Stimulated activated CD4-positive, alpha-beta T cell treated with anti-CD3 and anti-CD28 coated beads, Interleukin-2, amount 100 ng/mL, for 24 hours (primary cell): ENCODE results near the gene PIK3CB.
"Not testable (repeated sequence)": the region's sequence is repeated elsewhere in the genome, so short reads cannot be mapped to it uniquely, and the experiment has no call there.

Experiments
- DNase-seq, 2 donors: peaks; one replicate each; pipeline ENCODE4 v3.0.0-alpha.2; 2020

PIK3CB gene

DNA sequence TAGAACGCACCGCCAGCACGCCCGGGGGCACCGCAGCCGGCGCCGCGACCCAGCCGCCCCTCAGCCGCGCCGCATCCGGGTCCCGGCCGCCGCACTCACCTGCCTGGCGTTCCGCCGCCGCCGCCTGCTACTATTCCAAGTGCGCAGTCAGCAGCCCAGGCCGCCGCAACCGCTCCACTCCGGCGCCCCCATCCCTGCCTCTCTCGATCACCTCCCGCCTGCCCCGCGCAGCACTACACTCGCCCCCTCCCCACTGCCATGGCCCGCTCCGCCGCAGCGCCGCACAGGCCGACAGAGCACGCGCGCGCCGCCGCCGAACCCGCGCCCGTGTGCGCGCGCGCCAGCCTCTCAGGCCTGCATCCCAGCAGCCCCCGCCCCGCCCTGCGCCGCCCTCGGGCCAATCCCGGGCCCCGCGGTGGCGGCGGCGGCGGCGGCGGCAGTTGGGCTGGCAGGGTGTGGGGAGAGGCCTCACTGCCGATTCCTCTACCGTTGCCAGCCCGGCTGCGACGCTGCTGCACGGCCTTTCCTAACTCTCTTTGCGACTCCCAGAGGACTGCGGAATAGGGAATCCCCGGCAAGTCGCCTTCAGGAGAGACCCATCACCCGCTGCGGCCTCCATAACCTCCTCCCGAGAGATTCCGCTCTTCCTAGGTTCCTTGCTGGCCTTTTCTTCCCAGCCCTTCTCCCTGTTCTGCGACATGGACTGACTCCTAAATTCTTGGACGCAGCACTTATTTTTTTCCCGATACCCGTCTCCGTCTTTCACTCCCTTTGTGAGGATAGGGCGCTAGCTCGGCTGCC lies at the start of gene PIK3CB:
TSS of gene PIK3CB (minus strand) at position 333 of the 801 bp plus-strand sequence. CDS start 75,585 bp downstream, outside the sequence.
- DNase-seq = peak; percentile 90 to 92

DNA sequence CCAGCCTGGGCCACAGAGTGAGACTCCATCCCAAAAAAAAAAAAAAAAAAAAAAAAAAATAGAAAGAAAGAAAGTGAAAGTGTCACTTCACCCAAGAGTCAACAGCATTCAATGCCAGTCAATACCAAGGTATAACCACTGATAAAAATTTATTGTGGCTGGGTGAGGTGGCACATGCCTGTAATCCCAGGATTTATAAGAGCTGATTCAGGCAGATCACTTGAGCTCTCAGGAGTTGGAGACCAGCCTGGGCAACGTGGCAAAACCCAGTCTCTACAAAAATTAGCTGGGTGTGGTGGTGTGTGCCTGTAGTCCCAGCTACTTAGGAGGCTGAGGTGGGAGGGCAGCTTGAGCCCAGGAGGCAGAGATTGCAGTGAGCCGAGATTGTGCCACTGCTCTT lies 46.5 kb upstream of the PIK3CB start:
- no peak for DNase-seq

DNA sequence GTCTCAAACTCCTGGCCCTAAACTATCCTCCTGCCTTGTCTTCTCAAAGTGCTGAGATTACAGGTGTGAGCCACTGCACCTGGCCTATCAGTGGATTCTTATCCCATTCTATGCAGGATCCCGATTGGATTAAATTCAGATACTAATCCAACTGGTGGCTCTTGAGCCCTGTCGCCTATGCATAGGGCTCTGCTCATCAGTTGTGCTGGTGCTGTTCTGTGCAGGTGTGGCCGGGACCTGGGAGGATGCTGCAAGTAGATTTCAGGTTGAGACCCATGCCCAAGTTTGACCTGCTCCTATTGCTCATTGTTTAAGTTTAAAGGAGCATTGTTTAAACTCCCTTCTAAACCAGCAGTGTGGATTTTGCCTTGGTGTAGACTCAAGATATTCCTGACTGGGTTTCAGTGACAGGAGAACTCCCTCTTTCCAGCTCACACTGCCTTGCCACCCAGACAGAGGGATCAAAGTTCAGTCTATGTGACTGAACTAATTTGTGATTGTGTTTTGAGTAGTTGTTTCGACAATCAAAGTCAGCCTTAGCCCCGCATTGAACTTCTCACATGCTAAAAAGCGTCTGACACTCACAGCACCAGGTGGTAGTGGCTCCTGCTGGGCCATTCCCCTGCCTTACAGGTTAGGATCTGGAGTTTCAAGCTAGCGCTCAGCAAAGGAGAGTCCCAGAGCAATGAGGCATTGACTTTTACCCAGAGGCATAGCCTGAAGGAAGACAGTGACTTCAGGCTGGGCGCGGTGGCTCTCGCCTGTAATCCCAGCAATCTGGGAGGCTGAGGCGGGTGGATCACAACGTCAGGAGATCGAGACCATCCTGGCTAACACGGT lies 45.0 kb upstream of the PIK3CB start:
- DNase-seq = no peak

DNA sequence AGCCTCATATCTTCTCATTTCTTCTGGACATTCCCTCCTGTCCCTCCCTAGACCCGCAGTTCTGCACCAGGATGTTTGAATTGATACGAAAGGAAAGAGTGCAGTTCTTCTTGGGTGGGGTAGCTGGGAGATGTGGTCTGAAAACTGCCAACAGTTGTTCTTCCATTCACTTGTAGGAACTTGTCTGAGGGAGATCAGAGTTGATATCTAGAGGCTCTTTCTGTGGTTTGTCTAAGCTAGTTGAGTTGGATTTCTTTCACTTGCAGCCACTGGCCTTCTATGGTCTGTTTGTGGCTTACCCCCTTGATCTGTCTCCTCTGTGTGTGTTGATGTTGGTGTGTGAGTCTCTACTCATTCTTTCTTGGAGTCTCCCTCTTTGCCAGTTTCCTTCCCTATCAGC lies 42.5 kb upstream of the PIK3CB start:
- DNase-seq = no peak

DNA sequence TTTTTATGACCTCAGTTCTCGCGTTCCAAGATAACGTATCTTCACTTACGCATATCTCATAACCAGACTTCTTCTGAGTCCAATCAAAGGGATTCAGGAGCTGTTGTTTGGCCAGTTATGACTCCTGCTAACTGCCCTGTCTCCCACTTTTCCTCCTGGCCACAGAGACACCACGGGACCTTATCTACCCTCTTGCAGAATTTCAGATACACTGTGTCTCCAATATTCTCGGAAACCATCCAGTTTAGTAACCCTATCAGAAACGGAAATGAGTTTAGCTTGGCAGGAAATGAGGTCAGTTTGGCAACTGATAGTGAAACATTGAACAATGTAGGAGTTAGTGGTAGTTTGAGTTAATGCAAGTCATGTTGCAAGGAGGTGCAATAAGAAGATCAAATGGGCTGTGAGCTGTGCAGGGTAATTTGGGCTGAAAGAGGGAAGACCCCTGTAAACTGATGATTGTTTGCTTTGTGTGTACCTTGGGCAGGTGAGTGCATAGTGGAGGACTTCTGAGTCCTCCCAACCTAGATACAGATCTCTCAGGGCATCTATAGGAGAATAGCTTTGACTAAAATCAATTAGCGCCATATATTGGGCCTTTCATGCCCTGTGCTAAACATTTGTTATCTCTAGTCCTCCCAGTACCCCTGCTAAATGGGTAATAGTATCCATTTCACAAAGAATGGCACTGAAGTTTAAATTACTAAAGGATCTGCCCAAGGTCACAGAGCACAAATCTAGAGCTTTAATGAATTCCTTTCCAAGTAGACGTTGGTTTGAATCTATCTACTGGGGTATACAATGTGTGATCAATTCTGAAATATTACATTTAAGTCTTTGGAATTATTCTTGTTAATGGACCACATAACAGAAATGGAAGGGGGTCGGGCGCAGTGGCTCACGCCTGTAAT lies 41.3 kb upstream of the PIK3CB start:
- no peak for DNase-seq

DNA sequence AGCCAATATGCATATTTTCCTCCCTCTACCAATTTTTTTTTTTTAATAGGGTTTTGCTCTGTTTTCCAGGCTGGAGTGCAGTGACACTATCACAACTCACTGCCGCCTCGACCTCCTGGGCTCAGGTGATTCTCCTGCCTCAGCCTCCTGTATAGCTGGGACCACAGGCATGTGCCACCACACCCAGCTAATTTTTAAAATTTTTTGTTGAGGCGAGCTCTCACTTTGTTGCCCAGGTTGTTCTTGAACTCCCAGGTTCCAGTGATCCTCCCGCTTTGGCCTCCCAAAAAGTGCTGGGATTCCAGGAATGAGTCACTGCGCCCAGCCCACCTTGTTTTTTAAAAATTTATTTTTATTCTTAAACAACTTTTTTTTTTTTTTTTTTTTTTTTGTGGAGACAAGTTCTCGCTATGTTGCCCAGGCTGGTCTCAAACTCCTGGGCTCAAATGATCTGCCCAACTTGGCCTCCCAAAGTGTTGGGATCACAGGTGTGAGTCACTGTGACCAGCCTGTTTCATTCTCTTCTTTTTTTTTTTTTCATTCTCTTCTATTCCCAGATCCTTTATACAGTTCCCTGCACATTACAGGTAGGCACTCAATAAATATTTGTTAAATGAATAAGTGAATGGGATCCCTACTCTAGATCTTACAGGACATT lies 40.5 kb upstream of the PIK3CB start:
- DNase-seq = no peak

DNA sequence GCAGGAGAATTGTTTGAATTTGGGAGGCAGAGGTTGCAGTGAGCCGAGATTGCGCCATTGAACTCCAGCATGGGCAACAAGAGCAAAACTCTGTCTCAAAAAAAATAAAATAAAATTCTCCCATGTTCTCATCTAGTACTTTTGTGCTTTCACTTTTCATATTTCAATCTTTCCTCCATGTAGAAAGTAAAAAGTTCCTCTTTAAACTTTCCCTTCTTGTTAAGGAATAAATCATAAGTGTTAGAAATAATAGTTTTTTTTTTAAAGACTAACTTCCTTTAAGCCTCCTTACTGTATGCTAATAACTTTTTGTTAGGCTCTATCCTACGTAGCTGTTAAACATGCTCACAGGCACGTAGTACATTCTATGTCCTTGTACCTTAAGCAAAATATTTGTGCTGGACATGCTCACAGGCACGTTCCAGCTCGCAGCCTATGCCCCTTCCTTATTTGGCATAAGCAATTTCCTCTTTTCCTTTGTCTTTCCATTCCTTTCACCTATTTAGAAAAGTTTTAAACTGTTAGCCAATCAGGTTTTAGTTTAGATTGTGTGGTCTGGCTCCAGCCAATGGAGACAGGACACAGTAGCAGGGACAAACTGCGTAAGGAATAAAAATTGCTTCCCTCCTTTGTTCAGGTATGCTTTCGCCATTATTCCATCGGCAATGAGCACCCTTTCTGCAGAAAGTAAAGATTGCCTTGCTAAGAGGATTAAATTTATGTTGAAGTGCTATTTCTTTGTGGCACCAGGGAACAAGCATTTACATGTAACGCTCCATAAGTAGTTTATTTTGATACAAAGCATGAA lies 38.9 kb upstream of the PIK3CB start:
- DNase-seq = no peak

DNA sequence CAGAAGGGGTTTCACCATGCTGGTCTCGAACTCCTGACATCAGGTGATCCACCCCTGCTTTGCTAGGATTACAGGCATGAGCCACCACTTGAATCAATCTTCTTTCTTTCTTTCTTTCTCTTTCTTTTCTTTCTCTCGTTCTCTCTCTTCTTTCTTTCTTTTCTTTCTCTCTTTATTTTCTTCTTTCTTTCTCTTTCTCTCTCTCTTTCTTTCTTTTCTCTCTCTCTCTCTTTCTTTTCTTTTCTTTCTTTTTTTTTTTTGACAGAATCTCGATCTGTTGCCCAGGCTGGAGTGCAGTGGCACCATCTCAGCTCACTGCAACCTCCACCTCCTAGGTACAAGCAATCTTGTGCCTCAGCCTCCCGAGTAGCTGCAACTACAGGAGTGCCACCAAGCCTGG lies 37.9 kb upstream of the PIK3CB start:
- DNase-seq = no peak

DNA sequence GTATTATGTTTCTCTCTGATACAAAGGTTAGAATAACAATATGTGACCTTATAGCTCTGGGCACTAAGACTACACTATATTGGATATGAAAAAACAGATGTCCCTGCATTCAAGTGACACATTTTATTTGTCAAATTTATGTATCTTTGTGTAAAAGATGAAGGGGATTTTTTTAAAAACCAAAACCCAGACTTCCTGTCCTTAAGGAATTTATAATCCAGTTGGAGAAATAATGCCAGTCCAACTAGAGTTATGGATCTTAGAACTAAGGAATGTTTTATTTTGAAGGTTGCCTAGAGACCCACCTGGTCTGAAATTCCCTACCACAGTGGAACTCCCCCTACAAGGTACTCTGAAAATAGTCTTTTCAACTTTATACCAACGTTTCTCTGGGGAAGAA lies 33.3 kb upstream of the PIK3CB start:
- DNase-seq = no peak

DNA sequence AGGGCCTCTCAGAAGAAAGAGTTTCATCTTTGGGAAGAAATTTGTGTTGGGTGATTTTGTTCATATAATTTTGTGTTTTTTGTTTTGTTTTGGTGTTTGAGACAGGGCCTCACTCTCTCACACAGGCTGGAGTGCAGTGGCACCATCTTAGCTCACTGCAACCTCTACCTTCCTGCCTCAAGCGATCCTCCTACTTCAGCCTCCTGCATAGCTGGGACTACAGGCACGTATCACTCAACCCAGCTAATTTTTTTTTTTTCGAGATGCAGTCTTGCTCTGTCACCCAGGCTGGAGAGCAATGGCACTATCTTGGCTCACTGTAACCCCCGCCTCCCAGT lies 29.0 kb upstream of the PIK3CB start:
- no peak for DNase-seq

DNA sequence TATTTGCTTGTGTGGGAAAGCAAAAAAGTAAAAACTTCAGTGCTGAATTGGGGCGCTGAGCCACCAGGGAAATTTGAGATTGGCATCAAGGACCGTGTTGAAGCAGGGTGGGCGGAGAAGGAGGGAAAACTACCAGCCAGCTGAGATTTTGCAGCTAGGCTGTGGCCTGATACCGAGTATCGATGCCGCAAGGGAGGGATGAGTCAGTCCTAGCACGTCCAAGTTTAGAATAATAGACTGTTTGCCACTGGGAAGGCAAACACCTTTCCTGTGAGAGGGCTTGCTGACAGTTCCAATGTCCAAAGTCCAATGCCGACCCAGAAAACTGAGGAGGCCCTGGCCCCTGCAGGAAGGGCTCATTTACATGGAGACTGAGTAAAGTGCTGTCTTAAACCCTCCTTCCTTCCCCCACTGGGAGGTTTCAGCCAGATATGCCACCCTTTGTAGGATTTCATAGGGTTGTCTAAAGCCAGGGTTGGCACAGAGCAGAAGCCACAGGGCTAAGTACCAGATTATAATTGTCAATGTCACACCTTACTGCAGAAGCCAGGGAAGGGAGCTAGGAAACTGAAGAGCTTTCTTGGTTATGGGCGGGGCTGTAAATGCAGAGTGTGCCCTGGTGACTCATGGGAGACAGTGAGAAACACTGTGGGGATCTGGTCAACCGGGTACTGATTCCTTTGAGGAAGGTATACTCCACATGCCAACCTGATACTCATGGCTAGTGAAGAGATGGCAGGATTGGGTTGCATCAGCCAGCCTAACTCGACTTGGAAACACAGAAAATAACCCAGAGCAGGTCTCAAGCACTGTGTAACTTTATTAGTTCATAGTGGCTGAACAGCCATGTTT lies 28.4 kb upstream of the PIK3CB start:
- DNase-seq = no peak

DNA sequence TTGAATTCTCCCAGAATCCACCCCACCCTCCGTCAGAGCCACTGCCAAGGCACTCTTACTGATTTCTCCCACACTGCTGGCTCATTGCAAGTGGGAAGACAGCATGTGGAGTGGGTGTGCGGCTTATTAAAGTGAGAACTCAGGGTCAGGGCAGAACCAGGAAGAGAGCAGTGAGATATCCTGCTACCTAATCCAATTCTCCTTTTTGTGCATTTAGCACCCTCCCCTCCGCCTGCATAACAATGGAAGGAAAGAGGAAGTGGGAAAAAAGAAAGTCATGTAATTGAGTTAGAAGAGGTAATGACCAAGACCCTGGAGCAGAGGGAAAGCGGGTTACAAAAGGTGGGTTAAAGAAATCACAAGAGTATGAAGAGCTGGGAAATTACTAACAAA lies 27.8 kb upstream of the PIK3CB start:
- no peak for DNase-seq

DNA sequence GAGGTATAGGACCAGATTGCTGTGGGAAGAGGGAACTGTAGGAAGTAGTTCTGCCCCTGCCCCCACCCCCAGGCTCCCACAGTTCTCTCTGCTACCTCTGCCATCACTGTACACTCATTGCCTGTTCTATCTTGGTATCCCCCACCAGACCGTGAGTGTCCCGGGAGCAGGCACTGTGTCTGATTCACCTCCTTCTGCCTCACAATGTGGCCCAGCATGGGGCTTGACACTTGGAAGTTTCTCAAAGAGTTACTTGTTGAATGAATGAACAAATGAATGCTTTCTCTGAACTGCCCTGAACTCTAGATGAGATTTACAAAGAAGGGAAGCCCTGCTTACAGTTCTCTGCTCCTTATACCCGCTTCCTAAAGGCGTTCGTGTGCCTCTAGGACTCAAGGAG lies 27.1 kb upstream of the PIK3CB start:
- no peak for DNase-seq

DNA sequence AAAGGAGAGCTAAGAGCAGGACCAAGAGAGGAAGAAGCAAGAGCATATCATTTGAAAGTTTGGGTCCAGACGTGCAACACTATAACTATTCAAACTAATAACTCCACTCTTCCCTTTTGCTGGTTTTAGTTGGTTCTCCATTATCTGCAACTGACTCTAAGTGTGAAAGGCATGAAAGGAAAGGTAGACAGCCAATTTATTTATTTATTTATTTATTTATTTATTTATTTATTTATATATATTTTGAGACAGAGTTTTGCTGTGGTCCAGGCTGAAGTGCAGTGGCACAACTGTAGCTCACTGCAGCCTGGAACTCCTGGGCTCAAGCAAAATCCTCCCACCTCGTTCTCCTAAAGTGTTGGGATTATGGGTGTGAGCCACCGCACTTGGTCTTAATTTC lies 22.1 kb upstream of the PIK3CB start:
- DNase-seq = no peak

DNA sequence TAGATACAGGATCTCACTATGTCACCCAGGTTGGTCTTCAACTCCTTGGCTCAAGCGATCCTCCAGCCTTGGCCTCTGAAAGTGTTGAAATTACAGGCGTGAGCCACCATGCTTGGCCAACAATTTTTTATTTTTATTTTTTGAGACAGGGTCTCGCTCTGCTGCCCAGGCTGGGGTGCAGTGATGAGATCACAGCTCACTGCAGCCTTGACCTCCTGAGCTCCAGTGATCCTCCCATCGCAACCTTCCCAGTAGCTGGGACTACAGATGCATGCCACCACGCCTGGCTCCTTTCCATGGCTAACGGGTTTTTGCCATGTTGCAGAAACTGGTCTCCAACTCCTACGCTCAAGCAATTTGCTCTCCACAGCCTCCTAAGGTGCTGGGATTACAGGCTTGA lies 20.2 kb upstream of the PIK3CB start:
- no peak for DNase-seq

DNA sequence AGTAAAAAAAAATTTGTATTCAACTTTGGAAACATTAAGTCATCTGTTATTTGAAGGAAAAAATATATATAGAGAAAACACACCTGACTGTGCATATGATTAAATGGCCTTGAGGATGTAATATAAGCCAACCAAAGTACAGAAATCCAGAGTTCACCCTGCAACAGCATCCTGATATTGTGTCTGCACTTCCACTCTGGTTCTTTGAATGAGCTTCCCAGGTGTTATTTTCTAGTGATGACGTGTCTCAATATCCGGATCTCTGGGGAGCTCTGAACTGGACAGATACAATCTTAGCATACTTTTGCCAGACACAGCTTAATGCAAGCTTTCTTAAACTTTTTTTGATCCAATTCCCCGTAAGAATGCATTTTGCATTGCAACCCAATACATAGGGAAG lies 19.5 kb upstream of the PIK3CB start:
- no peak for DNase-seq

DNA sequence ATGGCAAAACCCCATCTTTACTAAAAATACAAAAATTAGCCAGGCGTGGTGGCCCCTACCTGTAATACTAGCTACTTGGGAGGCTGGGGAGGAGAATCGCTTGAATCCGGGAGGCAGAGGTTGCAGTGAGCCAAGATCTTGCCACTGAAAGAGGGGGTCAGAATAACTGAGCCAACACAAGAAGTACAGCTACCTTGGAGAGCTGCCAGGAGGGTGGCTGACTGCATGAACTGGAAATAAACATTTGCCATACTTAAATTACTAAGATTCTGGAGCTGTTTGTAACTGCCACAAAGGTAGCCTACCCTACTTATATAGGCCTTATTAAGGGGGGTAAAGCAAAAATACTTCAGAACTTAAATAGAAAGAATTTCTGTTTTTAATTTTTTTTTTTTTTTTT lies 15.4 kb upstream of the PIK3CB start:
- DNase-seq = no peak

DNA sequence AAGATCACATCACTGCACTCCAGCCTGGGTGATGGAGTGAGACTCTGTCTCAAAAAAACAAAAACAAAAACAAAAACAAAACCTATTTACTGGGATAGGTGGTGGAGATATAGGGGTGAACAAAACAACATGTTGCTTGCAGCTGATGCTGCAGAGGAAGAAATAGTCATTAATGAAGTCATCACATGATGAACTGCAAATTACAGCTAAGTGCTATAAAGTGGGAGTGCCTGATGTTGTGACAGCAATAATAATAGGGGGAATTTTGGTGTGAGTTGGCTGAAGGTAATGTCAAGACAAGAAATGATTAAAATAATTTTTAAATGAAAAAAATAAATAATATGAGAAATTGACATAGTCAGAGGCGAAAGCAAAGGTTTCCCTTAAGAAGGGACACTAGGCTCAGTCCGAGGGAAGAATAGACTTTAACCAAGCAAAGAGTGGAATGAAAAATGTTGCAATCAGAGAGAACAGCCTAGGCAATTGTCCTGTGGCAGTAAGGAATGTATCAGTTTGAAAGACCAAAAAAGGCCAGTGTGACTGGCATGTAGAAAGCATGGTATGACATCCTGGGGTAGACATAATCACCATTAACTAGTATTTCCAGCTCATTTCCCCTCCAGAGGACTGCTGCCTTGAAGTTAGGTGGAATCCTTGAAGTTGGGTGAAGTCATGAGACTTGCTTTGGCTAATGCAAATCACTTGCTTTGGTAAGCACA lies 14.7 kb upstream of the PIK3CB start:
- no peak for DNase-seq

DNA sequence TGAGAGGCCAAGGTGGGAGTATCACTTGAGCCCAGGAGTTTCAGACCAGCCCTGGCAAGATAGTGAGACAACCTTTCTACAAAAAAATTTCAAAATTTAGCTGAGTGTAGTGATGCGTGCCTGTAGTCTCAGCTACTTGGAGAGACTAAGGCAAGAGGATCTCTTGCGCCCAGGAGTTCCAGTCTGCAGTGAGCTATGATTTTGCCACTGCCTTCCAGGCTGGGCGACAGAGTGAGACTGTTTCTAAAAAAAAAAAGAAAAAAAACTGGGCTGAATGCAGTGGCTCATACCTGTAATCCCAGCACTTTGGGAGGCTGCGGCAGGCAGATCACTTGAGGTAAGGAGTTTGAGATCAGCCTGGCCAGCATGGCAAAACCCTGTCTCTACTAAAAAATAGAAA lies 14.0 kb upstream of the PIK3CB start:
- no peak for DNase-seq

DNA sequence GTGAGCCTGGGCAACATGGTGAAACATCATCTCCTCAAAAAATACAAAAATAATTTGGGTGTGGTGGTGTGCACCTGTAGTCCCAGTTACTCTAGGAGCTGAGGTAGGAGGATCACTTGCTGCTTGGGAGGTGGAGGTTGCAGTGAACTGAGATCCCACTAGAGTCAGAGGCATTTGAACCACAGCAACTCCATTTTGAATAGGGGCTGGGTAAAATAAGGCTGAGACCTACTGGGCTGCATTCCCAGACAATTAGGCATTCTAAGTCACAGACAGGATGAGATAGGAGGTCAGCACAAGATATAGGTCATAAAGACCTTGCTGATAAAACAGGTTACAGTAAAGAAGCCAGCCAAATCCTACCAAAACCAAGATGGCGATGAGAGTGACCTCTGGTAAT lies 12.1 kb upstream of the PIK3CB start:
- DNase-seq = not testable (repeated sequence)
